CD4-positive, alpha-beta T cell (primary cell): ENCODE measurements around the gene LAPTM5. TPM values are rescaled to one million over a fixed set of nuclear protein-coding genes. Genes with fewer than 3 reads are reported as not detected.

Experiments
- ATAC-seq: fragments of 200-7000 bp; cut with Tn5 transposase; one replicate; pipeline ENCODE4 v1.10.0; 2022; ENCODE audit warnings: mild to moderate bottlenecking; ENCODE audit not compliant: poor library complexity
- CTCF ChIA-PET: fragments of 350-600 bp; sonication (Branson Sonifier 250); formaldehyde crosslinking; loops from one replicate; lab custom pipeline; 2021; ENCODE audit warnings: antibody characterized with exemption, inconsistent platforms; lab: Charles Lee
- POLR2A ChIA-PET: fragments of 350-600 bp; sonication (Branson Sonifier 250); formaldehyde crosslinking; loops from one replicate; lab custom pipeline; 2021; ENCODE audit warnings: antibody characterized with exemption, inconsistent platforms; lab: Charles Lee
- DNase-seq, 14 experiments: peaks; one replicate each; pipeline ENCODE4 v3.0.0-alpha.2; 2013 to 2020; ENCODE audit warnings: mixed read lengths in 2 of 14
- H3K27ac ChIP-seq, 2 donors: one replicate each; pipeline versions ENCODE4 v1.5.1 to v1.7.0; 2013; ENCODE audit warnings: low read length in 2 of 2, low read depth in 1 of 2, mild to moderate bottlenecking in 1 of 2
- H3K27me3 ChIP-seq, 2 experiments: 1 replicate in 1 of 2; 2 replicates in 1 of 2; pipeline versions ENCODE4 v1.6.1 to v1.7.0; 2013; ENCODE audit warnings: low read length in 2 of 2, control low read depth in 1 of 2, mild to moderate bottlenecking in 1 of 2, moderate library complexity in 1 of 2; ENCODE audit not compliant: insufficient read depth in 2 of 2, control insufficient read depth in 1 of 2
- H3K36me3 ChIP-seq: one replicate; pipeline ENCODE4 v1.6.1; 2013; ENCODE audit warnings: low read length, control low read depth; ENCODE audit not compliant: insufficient read depth
- H3K4me1 ChIP-seq: one replicate; pipeline ENCODE4 v1.6.1; 2013; ENCODE audit warnings: low read length, control low read depth; ENCODE audit not compliant: insufficient read depth
- H3K4me3 ChIP-seq: one replicate; pipeline ENCODE4 v1.5.1; 2013; ENCODE audit warnings: mild to moderate bottlenecking, low read length, moderate library complexity
- H3K9me3 ChIP-seq, 2 experiments: 1 replicate in 1 of 2; 2 replicates in 1 of 2; pipeline versions ENCODE4 v1.6.1 to v1.7.0; 2013; ENCODE audit warnings: low read length in 2 of 2, mild to moderate bottlenecking in 2 of 2, control low read depth in 1 of 2, moderate library complexity in 1 of 2; ENCODE audit not compliant: control insufficient read depth in 1 of 2, insufficient read depth in 1 of 2
- H3K27ac Mint-ChIP-seq: one replicate; pipeline ENCODE4 v1.8.0; 2020; ENCODE audit warnings: mixed read lengths
- H3K27me3 Mint-ChIP-seq: one replicate; pipeline ENCODE4 v1.8.0; 2021; ENCODE audit warnings: mixed read lengths
- H3K36me3 Mint-ChIP-seq: one replicate; pipeline ENCODE4 v1.8.0; 2021; ENCODE audit warnings: low read depth, mixed read lengths
- H3K4me1 Mint-ChIP-seq: one replicate; pipeline ENCODE4 v1.8.0; 2021; ENCODE audit warnings: low read depth, mixed read lengths
- H3K4me3 Mint-ChIP-seq: one replicate; pipeline ENCODE4 v1.8.0; 2020; ENCODE audit warnings: mild to moderate bottlenecking, mixed read lengths
- H3K9me3 Mint-ChIP-seq: one replicate; pipeline ENCODE4 v1.8.0; 2020; ENCODE audit warnings: mixed read lengths
- CTCF ChIP-seq: fragments of 200-600 bp; IDR thresholded peaks from one replicate; pipeline ENCODE4 v1.8.0; 2022; ENCODE audit warnings: antibody characterized with exemption, mild to moderate bottlenecking
- intact Hi-C, 2 experiments: fragments of 100-400 bp; cut with DNase I in 1 of 2; cut with micrococcal nuclease in 1 of 2; formaldehyde crosslinking; loops; one replicate each; pipeline versions ENCODE4 v1.15.1 to v1.9.0; 2023 to 2025; cut with DNase I, micrococcal nuclease
- total RNA-seq, 174 experiments: library from RNA in 2 of 174; stranded (reverse) in 2 of 174; gene quantifications; one replicate each; pipeline ENCODE4 v1.2.3 and lab custom pipeline; 2021 to 2026

The LAPTM5 gene
- total RNA-seq, 2 experiments from 2014 or later, result 625 to 642 TPM

GRCh38 chr1:30696831-30697230 lies 60.7 kb downstream of the LAPTM5 start:
- ATAC-seq, result no peak
- Histone ChIP-seq H3K4me1 (no peaks in the 10 kb centered on the region), H3K27me3 (no peaks in the 10 kb centered on the region), H3K36me3 (no peaks in the 10 kb centered on the region), H3K27ac (no peak overlapping the region), H3K9me3 (no peaks in the 10 kb centered on the region), H3K4me3 (no peak overlapping the region)
- ChIA-PET CTCF (no interaction called here), POLR2A (no interaction called here)
- Mint-ChIP-seq H3K36me3 (no peaks in the 10 kb centered on the region), H3K27ac (no peak overlapping the region), H3K27me3 (no peaks in the 10 kb centered on the region), H3K4me3 (no peak overlapping the region), H3K9me3 (no peaks in the 10 kb centered on the region), H3K4me1 (no peaks in the 10 kb centered on the region)
- intact Hi-C loops, result no loop called here
- DNase-seq, result no peak
- no peak for TF ChIP-seq CTCF

- ATAC-seq (no peak), DNase-seq (no peak)
- Histone ChIP-seq H3K27ac (no peak overlapping the region), H3K27me3 (no peaks in the 10 kb centered on the region), H3K36me3 (no peaks in the 10 kb centered on the region), H3K4me1 (no peaks in the 10 kb centered on the region), H3K4me3 (no peak overlapping the region), H3K9me3 (no peaks in the 10 kb centered on the region)
- Mint-ChIP-seq H3K4me1 (no peaks in the 10 kb centered on the region), H3K27ac (no peak overlapping the region), H3K36me3 (no peaks in the 10 kb centered on the region), H3K4me3 (no peak overlapping the region), H3K9me3 (no peaks in the 10 kb centered on the region), H3K27me3 (no peaks in the 10 kb centered on the region)
- no peak for TF ChIP-seq CTCF
- CTCF ChIA-PET, result no interaction called here
- POLR2A ChIA-PET, result no interaction called here
- intact Hi-C loops, result no loop called here
Measured at GRCh38 chr1:30695439-30695841, 62.1 kb downstream of the LAPTM5 start.

- no peaks in the 10 kb centered on the region for H3K36me3 ChIP-seq
- Mint-ChIP-seq H3K36me3 (no peaks in the 10 kb centered on the region), H3K4me1 (no peaks in the 10 kb centered on the region), H3K27ac (no peak overlapping the region), H3K27me3 (peaks cover 5% of the 10 kb centered on the region), H3K9me3 (no peaks in the 10 kb centered on the region), H3K4me3 (no peak overlapping the region)
- no peaks in the 10 kb centered on the region for H3K9me3 ChIP-seq
- peaks cover 0 to 1% of the 10 kb centered on the region in 2 experiments for H3K27me3 ChIP-seq
- CTCF ChIA-PET, result no interaction called here
- DNase-seq (no peak), ATAC-seq (no peak)
- TF ChIP-seq CTCF, result no peak
- H3K27ac ChIP-seq, result no peak overlapping the region
- no peak overlapping the region for H3K4me3 ChIP-seq
- intact Hi-C loops, result no loop called here
- H3K4me1 ChIP-seq, result no peaks in the 10 kb centered on the region
- POLR2A ChIA-PET, result no interaction called here
Measured at GRCh38 chr1:30694280-30695175, 63.0 kb downstream of the LAPTM5 start.
